Measurements from ENCODE around the gene AFF4. TPM values are rescaled to one million over a fixed set of nuclear protein-coding genes. Genes with fewer than 3 reads are reported as not detected.

Gene AFF4
- total and polyA plus RNA-seq, 2 experiments from 2014 or later: 31.3 to 46.3 TPM

GRCh38 chr5:132981288-132981687 is 17.9 kb upstream of the AFF4 start:
- Histone ChIP-seq H3K79me2 (replicated peaks; ENCODE audit: insufficient read depth) (no peaks in the 10 kb centered on the region), H3K9me2 (ENCODE audit: insufficient read depth) (no peaks in the 10 kb centered on the region; the same call in 1 of the 2 replicates), H3K36me3 (ENCODE audit: insufficient read depth) (no peaks in the 10 kb centered on the region; the same call in 1 of the 2 replicates), H4K20me1 (replicated peaks; ENCODE audit: insufficient read depth) (no peaks in the 10 kb centered on the region), H3K27ac (ENCODE audit: low read depth) (no peak overlapping the region), H2AFZ (no peak overlapping the region), H3K4me1 (ENCODE audit: insufficient read depth) (no peaks in the 10 kb centered on the region), H3F3A (replicated peaks; ENCODE audit: low read depth) (no peaks in the 10 kb centered on the region), H3K27me3 (ENCODE audit: insufficient read depth) (no peaks in the 10 kb centered on the region), H3K4me2 (no peak overlapping the region), H3K4me3 (no peak overlapping the region)
- Mint-ChIP-seq H3K27me3 (ENCODE audit: insufficient read depth, low read depth, poor library complexity) (peaks cover 7% of the 10 kb centered on the region), H3K36me3 (ENCODE audit: low read depth) (peaks cover 4% of the 10 kb centered on the region; the same call in 1 of the 3 replicates), H3K4me3 (no peak overlapping the region), H3K27ac (no peak overlapping the region), H3K9me3 (peaks cover 46% of the 10 kb centered on the region), H3K4me1 (no peaks in the 10 kb centered on the region)
- ATAC-seq (no peak), DNase-seq (ENCODE audit: low spot score) (no peak)
- TF ChIP-seq ZNF114 (CRISPR knock-in tag; IDR thresholded peaks at IDR 0.05) (no peak), CREB1 (CRISPR knock-in tag; IDR thresholded peaks at IDR 0.05; ENCODE audit: low read depth) (no peak), STAT1 (IDR thresholded peaks at IDR 0.05; ENCODE audit: unreplicated experiment) (no peak), NANOG (IDR thresholded peaks at IDR 0.05; ENCODE audit: borderline replicate concordance) (no peak), EZH2 (IDR thresholded peaks at IDR 0.05; ENCODE audit: low read depth, unreplicated experiment) (no peak), REST (IDR thresholded peaks at IDR 0.05; ENCODE audit: unreplicated experiment) (no peak), CTCF (conservative IDR thresholded peaks at IDR 0.05; ENCODE audit: low read depth in 2 of 2) (no peak), ETS1 (IDR thresholded peaks at IDR 0.05) (no peak), ZNF331 (CRISPR knock-in tag; IDR thresholded peaks at IDR 0.05; ENCODE audit: low read depth) (no peak), EZH2phosphoT487 (IDR thresholded peaks at IDR 0.05; ENCODE audit: unreplicated experiment) (no peak)

All from GM23338 (cell line).